Astrocyte (in vitro differentiated cells and primary cell): ENCODE measurements around the gene SMYD4. TPM values are rescaled to one million over a fixed set of nuclear protein-coding genes. Genes with fewer than 3 reads are reported as not detected.
"Not testable (repeated sequence)": the region's sequence is repeated elsewhere in the genome, so short reads cannot be mapped to it uniquely, and the experiment has no call there.

Experiments used
- DNase-seq: peaks from one replicate; pipeline ENCODE4 v3.0.0-alpha.2; 2010; ENCODE audit warnings: low read depth
- FAIRE-seq: peaks from 2 replicates; lab custom pipeline; 2011; peaks lifted over from hg19 to GRCh38; lab: Jason Lieb, UNC
- H2AFZ ChIP-seq: 2 replicates; pipeline ENCODE4 v1.6.0; 2012; ENCODE audit warnings: low read depth, low read length, inconsistent platforms
- H3K27ac ChIP-seq: 2 replicates; pipeline ENCODE4 v1.5.1; 2011; ENCODE audit warnings: low read depth, low read length, inconsistent platforms
- H3K27me3 ChIP-seq: 2 replicates; pipeline ENCODE4 v1.6.0; 2011; ENCODE audit warnings: low read length, inconsistent platforms; ENCODE audit not compliant: insufficient read depth
- H3K36me3 ChIP-seq: 2 replicates; pipeline ENCODE4 v1.5.1; 2011; ENCODE audit warnings: low read length, inconsistent platforms; ENCODE audit not compliant: insufficient read depth
- H3K4me1 ChIP-seq: 2 replicates; pipeline ENCODE4 v1.5.1; 2011; ENCODE audit warnings: low read length, inconsistent platforms; ENCODE audit not compliant: insufficient read depth
- H3K4me2 ChIP-seq: 2 replicates; pipeline ENCODE4 v1.6.0; 2012; ENCODE audit warnings: low read length, inconsistent platforms
- H3K4me3 ChIP-seq: 2 replicates; pipeline ENCODE4 v1.5.1; 2011; ENCODE audit warnings: low read depth, mild to moderate bottlenecking, low read length, inconsistent platforms; ENCODE audit not compliant: insufficient read depth
- H3K79me2 ChIP-seq: 2 replicates; pipeline ENCODE4 v1.6.0; 2012; ENCODE audit warnings: mild to moderate bottlenecking, low read length, inconsistent platforms; ENCODE audit not compliant: insufficient read depth
- H3K9ac ChIP-seq: 2 replicates; pipeline ENCODE4 v1.6.0; 2012; ENCODE audit warnings: mild to moderate bottlenecking, low read length, inconsistent platforms
- H3K9me3 ChIP-seq: 2 replicates; pipeline ENCODE4 v1.5.1; 2012; ENCODE audit warnings: low read depth, mild to moderate bottlenecking, low read length, inconsistent platforms; ENCODE audit not compliant: insufficient read depth
- H4K20me1 ChIP-seq: 2 replicates; pipeline ENCODE4 v1.6.0; 2012; ENCODE audit warnings: low read length, inconsistent platforms; ENCODE audit not compliant: insufficient read depth
- H3K27ac Mint-ChIP-seq: one replicate; pipeline ENCODE4 v1.8.0; 2021; ENCODE audit warnings: mild to moderate bottlenecking, mixed read lengths; ENCODE audit not compliant: unreplicated experiment
- H3K27me3 Mint-ChIP-seq: one replicate; pipeline ENCODE4 v1.8.0; 2021; ENCODE audit warnings: low read depth, mixed read lengths; ENCODE audit not compliant: unreplicated experiment
- H3K36me3 Mint-ChIP-seq: one replicate; pipeline ENCODE4 v1.8.0; 2021; ENCODE audit warnings: low read depth, mixed read lengths; ENCODE audit not compliant: unreplicated experiment
- H3K4me1 Mint-ChIP-seq: one replicate; pipeline ENCODE4 v1.8.0; 2021; ENCODE audit warnings: low read depth, mixed read lengths; ENCODE audit not compliant: unreplicated experiment
- H3K4me3 Mint-ChIP-seq: one replicate; pipeline ENCODE4 v1.8.0; 2021; ENCODE audit warnings: mild to moderate bottlenecking, moderate library complexity, mixed read lengths; ENCODE audit not compliant: unreplicated experiment
- H3K9me3 Mint-ChIP-seq: one replicate; pipeline ENCODE4 v1.8.0; 2021; ENCODE audit warnings: mild to moderate bottlenecking, mixed read lengths; ENCODE audit not compliant: unreplicated experiment
- EZH2 ChIP-seq: IDR thresholded peaks from 2 replicates; pipeline ENCODE4 v1.6.1; 2012; ENCODE audit warnings: mild to moderate bottlenecking, low read length, inconsistent platforms; ENCODE audit not compliant: insufficient read depth
- total RNA-seq: library from RNA; stranded (reverse); gene quantifications from 2 replicates; pipeline ENCODE4 v1.2.1, GENCODE V29; 2021
- TF ChIP-seq, protein P1 (sequence below): IDR thresholded peaks from 2 replicates; pipeline ENCODE4 v1.5.1; 2011; ENCODE audit warnings: low read depth, mild to moderate bottlenecking, inconsistent platforms, low read length, moderate library complexity; ENCODE audit not compliant: insufficient read depth

Gene SMYD4
- total RNA-seq, 1 donor from 2014 or later = 10.7 TPM

- Mint-ChIP-seq H3K9me3 (no peaks in the 10 kb centered on the region), H3K4me3 (no peak overlapping the region), H3K36me3 (peaks cover 33% of the 10 kb centered on the region), H3K27me3 (no peaks in the 10 kb centered on the region), H3K4me1 (peaks cover 8% of the 10 kb centered on the region), H3K27ac (no peak overlapping the region)
- H3K36me3 ChIP-seq = no peaks in the 10 kb centered on the region
- H3K4me1 ChIP-seq = peaks cover 5% of the 10 kb centered on the region
- H3K4me3 ChIP-seq = no peak overlapping the region
- no peaks in the 10 kb centered on the region for H3K79me2 ChIP-seq
- no peaks in the 10 kb centered on the region for H3K9me3 ChIP-seq
- no peak overlapping the region for H3K9ac ChIP-seq
- DNase-seq = no peak
- no peaks in the 10 kb centered on the region for H4K20me1 ChIP-seq
- no peak overlapping the region for H3K4me2 ChIP-seq
- no peak for FAIRE-seq
- TF ChIP-seq, protein P1, sequence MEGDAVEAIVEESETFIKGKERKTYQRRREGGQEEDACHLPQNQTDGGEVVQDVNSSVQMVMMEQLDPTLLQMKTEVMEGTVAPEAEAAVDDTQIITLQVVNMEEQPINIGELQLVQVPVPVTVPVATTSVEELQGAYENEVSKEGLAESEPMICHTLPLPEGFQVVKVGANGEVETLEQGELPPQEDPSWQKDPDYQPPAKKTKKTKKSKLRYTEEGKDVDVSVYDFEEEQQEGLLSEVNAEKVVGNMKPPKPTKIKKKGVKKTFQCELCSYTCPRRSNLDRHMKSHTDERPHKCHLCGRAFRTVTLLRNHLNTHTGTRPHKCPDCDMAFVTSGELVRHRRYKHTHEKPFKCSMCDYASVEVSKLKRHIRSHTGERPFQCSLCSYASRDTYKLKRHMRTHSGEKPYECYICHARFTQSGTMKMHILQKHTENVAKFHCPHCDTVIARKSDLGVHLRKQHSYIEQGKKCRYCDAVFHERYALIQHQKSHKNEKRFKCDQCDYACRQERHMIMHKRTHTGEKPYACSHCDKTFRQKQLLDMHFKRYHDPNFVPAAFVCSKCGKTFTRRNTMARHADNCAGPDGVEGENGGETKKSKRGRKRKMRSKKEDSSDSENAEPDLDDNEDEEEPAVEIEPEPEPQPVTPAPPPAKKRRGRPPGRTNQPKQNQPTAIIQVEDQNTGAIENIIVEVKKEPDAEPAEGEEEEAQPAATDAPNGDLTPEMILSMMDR = no peak
- no peak for TF ChIP-seq EZH2
- H3K27me3 ChIP-seq = no peaks in the 10 kb centered on the region
- H2AFZ ChIP-seq = no peak overlapping the region
- no peak overlapping the region for H3K27ac ChIP-seq
Observed at GRCh38 chr17:1774390-1775176, 55.1 kb downstream of the SMYD4 start.

DNA sequence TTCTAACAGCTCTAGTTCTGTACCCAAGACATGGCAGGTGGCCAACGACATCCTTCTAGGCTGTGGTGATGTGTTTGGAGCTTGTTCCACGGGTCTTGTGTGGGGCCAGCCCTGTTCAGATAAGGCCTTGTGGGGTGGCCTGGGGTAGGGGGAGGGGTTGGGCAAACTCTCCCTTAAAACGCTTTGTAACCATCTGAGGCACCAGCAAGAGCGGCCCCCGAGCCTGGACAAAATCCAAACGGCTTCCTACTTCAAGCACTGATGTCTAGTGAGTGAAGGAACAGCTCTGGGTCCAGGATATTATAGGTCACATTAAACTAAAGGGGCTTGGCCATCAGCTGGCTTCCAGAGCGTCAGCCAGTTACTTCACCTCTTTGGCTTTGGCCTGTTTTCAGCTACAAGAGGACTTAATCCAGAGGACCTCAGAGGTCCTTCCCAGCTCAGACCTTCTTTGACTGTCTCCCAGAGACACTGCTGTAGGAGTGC lies 56.0 kb downstream of the SMYD4 start:
- no peak overlapping the region for H3K27ac Mint-ChIP-seq
- DNase-seq (no peak), FAIRE-seq (no peak)
- H3K9ac ChIP-seq = no peak overlapping the region
- H3K9me3 ChIP-seq = no peaks in the 10 kb centered on the region
- H3K27me3 Mint-ChIP-seq = no peaks in the 10 kb centered on the region
- no peaks in the 10 kb centered on the region for H3K27me3 ChIP-seq
- H2AFZ ChIP-seq = no peak overlapping the region
- no peaks in the 10 kb centered on the region for H3K9me3 Mint-ChIP-seq
- no peak overlapping the region for H3K27ac ChIP-seq
- H3K4me3 ChIP-seq = no peak overlapping the region
- TF ChIP-seq, protein P1 = no peak
- no peak for TF ChIP-seq EZH2
- H3K36me3 Mint-ChIP-seq = peaks cover 32% of the 10 kb centered on the region
- H3K36me3 ChIP-seq = no peaks in the 10 kb centered on the region
- H3K4me3 Mint-ChIP-seq = no peak overlapping the region
- no peaks in the 10 kb centered on the region for H3K4me1 ChIP-seq
- no peak overlapping the region for H3K4me2 ChIP-seq
- H4K20me1 ChIP-seq = no peaks in the 10 kb centered on the region
- no peaks in the 10 kb centered on the region for H3K79me2 ChIP-seq
- peaks cover 3% of the 10 kb centered on the region for H3K4me1 Mint-ChIP-seq

GRCh38 chr17:1773000-1773695 lies 56.6 kb downstream of the SMYD4 start:
- not testable (repeated sequence) for H3K36me3 ChIP-seq, H3K9me3 Mint-ChIP-seq, DNase-seq, H3K4me1 Mint-ChIP-seq, H3K4me3 Mint-ChIP-seq, FAIRE-seq, H3K27ac Mint-ChIP-seq, H3K4me3 ChIP-seq, H3K79me2 ChIP-seq, H3K9me3 ChIP-seq, H3K27me3 ChIP-seq, H3K27me3 Mint-ChIP-seq, H2AFZ ChIP-seq, H3K4me1 ChIP-seq, H4K20me1 ChIP-seq, H3K27ac ChIP-seq, H3K9ac ChIP-seq, H3K4me2 ChIP-seq
- H3K36me3 Mint-ChIP-seq = peaks cover 31% of the 10 kb centered on the region
